Activated T-cell treated with anti-CD3 and anti-CD28 coated beads, Interleukin-2, amount 50 U/mL, for 48 hours (primary cell): ENCODE measurements around the gene VTI1B.
"Not testable (repeated sequence)": the region's sequence is repeated elsewhere in the genome, so short reads cannot be mapped to it uniquely, and the experiment has no call there.

Source experiments
- DNase-seq, 2 experiments: peaks; one replicate each; pipeline ENCODE4 v3.0.0-alpha.2; 2020

The VTI1B gene

DNA sequence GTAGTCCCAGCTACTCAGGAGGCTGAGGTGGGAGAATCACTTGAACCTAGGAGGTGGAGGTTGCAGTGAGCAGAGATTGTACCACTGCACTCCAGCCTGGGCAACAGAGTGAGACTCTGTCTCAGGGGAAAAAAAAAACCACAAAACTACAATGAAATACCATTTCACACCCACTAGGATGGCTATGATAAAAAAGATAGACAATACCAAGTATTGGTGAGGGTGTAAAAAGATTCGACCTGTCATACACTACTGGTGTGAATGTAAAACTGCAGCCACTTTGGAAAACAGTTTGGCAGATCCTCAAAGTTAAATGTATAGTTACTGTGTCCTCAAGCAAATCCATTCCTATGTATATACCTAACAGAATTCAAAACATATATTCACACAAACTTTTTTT is 48.3 kb downstream of the VTI1B start:
- not testable (repeated sequence) for DNase-seq

DNA sequence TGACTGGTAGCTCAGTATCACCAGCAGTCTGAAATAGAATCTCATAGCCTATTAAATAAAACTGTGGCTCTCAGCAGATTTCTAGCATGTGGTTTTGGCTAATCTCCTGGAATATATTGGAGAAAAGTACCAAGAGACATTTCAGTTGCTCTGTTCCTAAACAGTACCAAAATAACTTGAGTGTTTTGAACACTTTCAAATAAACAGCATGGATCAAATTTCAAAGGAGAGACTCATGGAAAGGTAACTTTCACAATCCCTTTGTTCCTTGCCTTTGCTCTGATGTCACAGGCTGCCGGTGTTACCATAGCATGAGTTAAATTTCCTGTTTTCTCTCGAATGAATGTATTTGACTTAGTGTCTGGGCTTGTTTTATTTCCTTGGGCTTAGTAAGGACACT is 51.3 kb downstream of the VTI1B start:
- no peak for DNase-seq

DNA sequence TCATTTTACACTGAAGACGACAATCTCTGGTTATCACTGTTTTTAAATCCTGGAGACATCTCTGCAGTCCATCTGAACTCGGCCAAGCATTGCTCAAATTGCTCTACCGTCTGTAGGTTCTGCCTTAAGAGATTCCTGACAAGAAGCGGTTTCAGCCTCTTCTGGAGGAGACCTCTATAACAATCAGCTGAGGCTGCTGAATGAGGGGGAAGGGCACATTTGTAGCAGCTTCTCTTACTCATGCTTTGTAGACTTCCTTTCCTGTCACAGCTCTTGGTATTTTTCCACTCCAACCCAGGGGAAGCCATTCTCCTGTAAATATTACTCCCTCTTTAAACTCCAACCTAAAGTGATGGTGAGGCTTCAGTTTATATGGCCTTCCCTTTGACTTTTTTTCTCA is 51.8 kb downstream of the VTI1B start:
- DNase-seq = peak in 1 of 2 experiments; percentile 34

DNA sequence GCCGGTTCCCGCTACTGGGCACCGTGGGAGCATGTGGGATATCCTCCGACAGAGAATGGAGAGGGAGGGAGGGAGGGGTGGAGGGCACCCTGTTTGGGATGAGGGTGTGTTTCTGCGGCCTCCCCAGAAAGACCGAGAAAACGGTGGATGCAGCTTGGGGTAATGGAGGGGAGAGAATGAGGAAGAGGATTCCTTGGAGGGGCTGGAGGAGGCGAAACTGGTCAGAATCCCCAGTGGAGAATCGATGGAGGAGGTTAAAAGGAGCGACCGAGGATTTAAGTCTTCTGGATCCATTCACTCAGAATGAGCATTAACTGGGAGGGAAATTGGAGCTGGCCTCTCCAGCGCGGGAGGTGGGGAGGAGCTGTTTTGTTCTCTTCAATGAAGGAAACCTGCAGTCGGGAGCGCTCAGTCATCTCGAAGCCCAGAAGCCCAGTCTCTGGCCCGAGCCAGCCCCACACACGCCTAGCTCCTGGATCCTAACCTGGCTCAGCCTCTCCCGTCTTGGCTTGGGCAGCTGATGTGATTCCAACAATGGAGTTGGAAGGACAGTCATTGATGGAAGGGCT is 54.1 kb downstream of the VTI1B start:
- peak in 1 of 2 experiments; percentile 32 for DNase-seq

DNA sequence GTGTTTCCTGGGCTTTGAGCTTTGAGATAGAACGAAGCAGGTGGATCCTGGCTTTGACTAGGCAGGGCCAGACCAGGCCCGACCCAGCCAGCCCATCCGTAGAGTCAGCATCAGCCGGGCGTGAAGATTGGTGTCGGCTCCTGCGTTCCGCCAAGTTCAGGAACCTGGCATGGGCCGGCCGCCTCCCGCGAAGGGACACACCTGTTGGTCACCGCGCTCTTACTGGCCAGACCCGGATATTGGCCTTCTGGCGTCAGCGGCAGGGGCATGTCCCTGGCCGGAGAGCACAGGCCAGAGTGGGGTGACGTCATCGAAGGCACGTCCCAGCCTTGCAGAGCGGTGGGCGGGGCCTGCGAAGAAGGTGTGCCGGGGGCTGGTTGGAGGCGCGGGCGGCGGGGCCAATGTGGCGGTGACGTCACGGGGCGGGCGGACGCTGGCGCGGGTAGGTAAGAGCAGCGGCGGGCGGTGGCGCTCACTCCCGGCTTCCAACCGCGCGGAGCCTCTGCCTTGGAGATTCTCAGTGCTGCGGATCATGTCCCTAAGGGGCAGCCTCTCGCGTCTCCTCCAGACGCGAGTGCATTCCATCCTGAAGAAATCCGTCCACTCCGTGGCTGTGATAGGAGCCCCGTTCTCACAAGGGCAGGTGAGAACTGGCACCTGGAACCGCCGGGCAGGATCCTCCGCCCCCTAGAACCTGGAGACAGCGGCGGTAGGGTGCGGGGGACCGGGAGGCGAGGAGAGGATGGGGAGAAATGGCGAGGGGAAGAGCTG is 54.8 kb downstream of the VTI1B start, which contains the start of gene ARG2:
Gene ARG2 (plus strand): TSS at position 475 of the 771 bp plus-strand sequence. CDS start 58 bp downstream, at position 533.
- peak; percentile 96 to 98 for DNase-seq

DNA sequence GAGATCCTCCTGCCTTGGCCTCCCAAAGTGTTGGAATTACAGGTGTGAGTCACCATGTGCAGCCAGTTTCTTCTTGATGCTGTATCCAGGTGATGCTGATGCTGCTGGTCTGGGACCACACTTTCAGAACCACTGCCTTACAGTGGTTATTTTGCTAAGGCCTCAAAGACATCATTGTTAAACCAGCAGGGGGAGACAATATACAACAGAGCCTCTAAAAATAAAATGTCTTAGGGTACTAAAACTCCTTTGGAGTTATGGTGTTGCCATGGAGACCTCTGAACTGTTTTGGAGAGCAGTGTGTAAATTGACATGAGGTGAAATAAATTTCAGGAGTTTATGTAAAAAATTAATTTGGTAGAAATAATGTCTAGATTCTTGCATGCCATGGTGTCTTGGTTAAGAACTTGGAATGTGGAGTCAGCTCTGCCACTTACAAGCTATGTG is 55.8 kb downstream of the VTI1B start:
- peak; percentile 25 to 33 for DNase-seq

DNA sequence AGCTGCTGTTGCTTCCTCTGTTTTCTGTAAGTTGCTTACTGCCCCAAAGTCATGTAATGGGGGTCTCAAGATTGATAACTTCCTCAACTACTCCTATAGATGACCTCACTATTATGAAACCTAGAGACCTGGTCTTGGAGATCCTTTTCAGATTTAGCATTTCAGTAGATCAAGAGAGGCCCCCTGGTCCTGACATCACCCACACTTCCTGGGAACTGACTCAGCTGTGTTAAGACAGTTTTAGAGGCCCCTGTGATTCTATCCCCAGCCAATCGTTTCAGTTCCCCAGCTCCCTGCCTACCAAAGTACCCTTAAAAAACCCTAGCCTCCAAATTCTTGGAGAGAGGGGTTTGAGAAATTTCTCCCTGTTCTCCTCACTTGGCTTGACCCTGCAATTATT is 63.9 kb downstream of the VTI1B start:
- DNase-seq = no peak

DNA sequence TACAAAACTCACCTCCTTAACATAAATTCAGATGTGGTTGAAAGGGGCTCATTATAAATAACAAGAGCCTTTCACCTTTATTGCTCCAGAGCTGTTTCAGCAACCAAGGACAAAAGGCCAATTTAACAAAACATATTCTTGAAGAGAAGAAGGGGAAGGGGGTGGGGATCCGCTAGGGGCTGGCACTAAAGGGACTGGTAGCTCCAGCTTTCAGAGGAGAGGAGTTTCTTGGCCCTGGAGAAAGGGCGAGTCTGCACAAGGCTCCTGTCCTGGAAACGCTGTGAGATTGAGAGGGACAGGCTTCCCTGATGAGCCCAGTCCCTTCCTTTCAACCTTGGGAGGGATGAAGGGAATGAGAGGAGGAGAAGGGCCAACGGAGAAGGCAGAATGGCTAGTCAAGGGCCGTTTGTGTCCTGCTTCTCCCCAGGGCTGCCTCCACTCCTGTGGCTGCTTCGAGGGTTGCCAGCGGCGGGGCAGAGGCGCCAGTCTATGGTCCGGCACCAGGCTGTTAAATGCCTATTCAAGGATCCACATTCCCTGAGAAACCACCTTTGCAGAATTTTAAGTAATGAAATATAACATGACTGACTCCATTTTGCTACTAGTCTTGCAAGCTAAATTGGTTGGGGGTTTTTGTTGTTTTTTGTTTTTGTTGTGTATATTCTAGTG is 64.7 kb downstream of the VTI1B start:
- no peak for DNase-seq

DNA sequence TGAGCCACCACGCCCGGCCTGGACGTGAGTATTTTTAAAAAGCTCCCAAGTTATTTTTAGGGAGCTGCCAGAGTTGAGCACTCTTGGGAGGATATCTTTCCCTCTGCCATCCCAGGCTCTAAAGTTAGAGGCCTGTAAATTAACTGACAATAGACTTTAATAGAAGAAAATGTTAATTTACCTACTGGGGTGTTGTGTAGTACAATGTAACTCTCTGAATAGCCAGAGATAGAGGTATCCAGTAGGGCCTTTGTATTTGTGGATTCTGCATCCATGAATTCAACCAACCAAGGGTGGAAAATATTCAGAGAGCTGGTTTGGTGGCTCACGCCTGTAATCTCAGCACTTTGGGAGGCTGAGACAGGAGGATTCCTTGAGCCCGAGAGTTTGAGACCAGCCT is 66.8 kb downstream of the VTI1B start:
- no peak for DNase-seq

DNA sequence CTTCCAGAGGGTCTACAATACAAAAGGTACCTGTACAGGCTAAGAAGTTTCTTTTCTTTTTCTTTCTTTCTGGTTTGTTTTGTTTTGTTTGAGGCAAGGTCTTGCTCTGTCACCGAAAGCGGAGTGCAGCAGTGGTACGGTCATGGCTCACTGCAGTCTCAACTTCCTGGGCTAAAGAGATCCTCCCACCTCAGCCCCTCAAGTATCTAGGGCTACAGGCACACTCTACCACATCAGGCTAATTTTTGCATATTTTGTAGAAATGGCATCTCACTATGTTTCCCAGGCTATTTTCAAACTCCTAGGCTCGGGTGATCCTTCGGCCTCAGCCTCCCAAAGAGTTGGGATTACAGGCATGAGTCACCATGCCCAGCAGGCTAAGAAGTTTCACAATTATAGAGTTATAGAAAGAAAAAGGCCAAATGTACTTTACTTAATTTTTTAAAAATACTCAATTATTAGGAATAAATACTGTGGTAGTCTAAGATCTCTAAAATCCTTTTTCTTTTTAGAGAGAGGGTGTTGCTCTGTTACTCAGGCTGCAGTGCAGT is 71.4 kb downstream of the VTI1B start:
- DNase-seq = no peak

DNA sequence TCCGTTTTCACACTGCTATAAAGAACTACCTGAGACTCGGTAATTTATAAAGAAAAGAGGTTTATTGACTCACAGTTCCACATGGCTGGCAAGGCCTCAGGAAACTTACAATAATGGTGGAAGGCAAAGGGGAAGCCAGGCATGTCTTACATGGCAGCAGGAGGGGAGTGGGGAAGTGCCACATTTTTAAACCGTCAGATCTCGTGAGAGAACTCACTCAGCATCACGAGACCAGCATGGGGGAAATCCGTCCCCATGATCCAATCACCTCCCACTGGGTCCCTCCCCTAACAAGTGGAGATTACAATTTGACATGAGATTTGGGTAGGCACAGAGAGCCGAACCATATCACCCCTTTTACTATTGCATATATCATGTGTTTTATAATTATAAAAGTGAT is 72.4 kb downstream of the VTI1B start:
- DNase-seq = no peak

DNA sequence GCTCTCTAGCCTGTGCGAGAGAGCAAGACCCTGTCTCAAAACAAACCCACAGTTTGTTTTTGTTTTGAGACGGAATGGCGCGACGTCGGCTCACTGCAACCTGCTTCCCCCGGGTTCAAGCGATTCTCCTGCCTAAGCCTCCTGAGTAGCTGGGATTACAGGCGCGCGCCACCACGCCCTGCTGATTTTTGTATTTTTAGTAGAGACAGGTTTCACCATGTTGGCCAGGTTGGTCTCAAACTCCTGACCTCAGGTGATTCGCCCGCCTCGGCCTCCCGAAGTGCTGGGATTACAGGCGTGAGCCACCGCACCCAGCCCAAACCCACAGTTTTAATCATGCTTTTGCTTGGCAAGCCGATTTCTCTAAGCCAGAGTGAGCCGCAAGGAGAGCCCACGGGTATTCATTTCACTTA is 73.9 kb downstream of the VTI1B start:
- not testable (repeated sequence) for DNase-seq

DNA sequence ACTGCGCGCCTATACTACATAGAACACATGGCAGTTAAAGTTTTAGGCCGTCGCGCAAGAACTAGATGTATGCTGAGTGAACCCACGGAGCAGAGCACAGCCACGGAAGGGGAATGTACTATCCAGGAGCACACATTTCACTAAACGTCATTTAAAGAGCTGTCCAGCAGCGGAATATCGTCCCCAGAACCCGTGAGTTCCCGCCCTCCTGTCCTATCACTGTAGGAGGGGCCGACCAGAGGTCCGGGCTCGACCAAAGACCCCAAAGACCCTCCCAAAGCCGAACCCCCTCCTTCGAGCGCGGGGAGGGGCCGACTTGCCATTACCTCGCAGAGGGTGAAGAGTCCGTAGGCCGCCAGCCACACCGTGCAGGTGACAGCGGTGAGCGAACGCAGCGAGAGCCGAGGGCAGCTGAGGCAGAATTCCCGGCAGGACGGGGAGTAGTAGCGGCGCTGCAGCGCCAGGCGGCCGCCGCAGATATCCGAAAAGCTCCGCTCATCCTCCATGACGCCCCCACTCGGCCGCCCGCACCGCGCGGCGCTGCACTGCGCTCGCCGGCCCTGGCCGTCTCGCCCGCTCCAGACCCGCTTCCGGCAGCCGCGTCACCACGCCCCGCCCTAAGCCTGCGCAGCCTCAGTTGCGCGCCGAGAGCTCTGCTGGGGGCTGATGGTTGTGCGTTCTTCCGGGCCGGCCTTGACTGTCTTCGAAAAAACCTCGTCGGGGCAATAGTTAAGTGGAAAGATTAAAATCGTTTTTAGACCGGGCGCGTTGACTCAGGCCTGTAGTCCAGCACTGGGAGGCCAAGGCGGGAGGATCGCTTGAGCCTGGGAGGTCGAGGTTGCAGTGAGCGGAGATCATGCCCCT is 74.5 kb downstream of the VTI1B start, which contains the start of gene PIGH:
Gene PIGH (minus strand): TSS at position 571 of the 864 bp plus-strand sequence. CDS start 65 bp downstream, at position 506.
- DNase-seq = peak; percentile 98
